K562 (cell line): ENCODE results near the gene CYTH4. TPM values are rescaled to one million over a fixed set of nuclear protein-coding genes. Genes with fewer than 3 reads are reported as not detected.

Source experiments
- ATAC-seq: fragments of 200-7000 bp; cut with Tn5 transposase; 3 replicates; pipeline ENCODE4 v1.9.1; 2020; ENCODE audit warnings: moderate library complexity
- BruUV-seq: library from RNA; stranded (reverse); fragments of 400-500 nt; replicated peaks from 2 replicates; lab custom pipeline; 2021; lab: Mats Ljungman, UMichigan
- CTCF ChIA-PET: fragments of 300-600 bp; formaldehyde crosslinking; extraction: SDS; loops from one replicate; lab custom pipeline; 2021; ENCODE audit warnings: low intra/inter-chr PET ratio; lab: Yijun Ruan, JAX
- POLR2A ChIA-PET: fragments of 300-600, 350-650 bp; sonication (Branson Sonifier 250); formaldehyde crosslinking; extraction: SDS; loops from one replicate; lab custom pipeline; 2021; ENCODE audit warnings: antibody characterized with exemption, inconsistent platforms; lab: Yijun Ruan, JAX
- DNase-seq, 4 experiments: peaks; one replicate each; pipeline versions ENCODE4 v3.0.0 to v3.0.0-alpha.2; 2011 to 2018; ENCODE audit warnings: low spot score in 3 of 4, mixed read lengths in 3 of 4; ENCODE audit errors: extremely low read depth in 1 of 4
- FAIRE-seq: peaks from 2 replicates; lab custom pipeline; 2011; peaks lifted over from hg19 to GRCh38; lab: Jason Lieb, UNC
- H2AFZ ChIP-seq: 2 replicates; pipeline ENCODE4 v1.6.0; 2011; ENCODE audit warnings: low read depth, low read length, control low read depth, inconsistent platforms
- H3K27ac ChIP-seq: fragments of 200-600 bp; 3 replicates; pipeline ENCODE4 v1.8.0; 2011; ENCODE audit warnings: low read depth, mild to moderate bottlenecking, control low read depth, inconsistent platforms, low read length, moderate library complexity, mixed read lengths; ENCODE audit errors: extremely low read depth
- H3K27me3 ChIP-seq, 2 experiments: fragments of 300-600 bp in 1 of 2; 2 replicates in 1 of 2; 3 replicates in 1 of 2; pipeline versions ENCODE4 v1.6.0 to v1.8.0; 2011; ENCODE audit warnings: inconsistent platforms in 2 of 2, low read length in 2 of 2, mild to moderate bottlenecking in 1 of 2, mixed read lengths in 1 of 2, moderate library complexity in 1 of 2; ENCODE audit not compliant: control insufficient read depth in 2 of 2, insufficient read depth in 2 of 2
- H3K36me3 ChIP-seq: fragments of 300-600 bp; 3 replicates; pipeline ENCODE4 v1.8.0; 2011; ENCODE audit warnings: mild to moderate bottlenecking, low read length, inconsistent platforms; ENCODE audit not compliant: control insufficient read depth, insufficient read depth
- H3K4me1 ChIP-seq, 2 experiments: fragments of 200-600 bp in 1 of 2; replicated peaks in 1 of 2; 2 replicates in 1 of 2; 3 replicates in 1 of 2; pipeline versions ENCODE4 v1.5.1 to v1.8.0; 2011; ENCODE audit warnings: inconsistent platforms in 2 of 2, low read length in 2 of 2, mild to moderate bottlenecking in 1 of 2, mixed read lengths in 1 of 2, moderate library complexity in 1 of 2; ENCODE audit not compliant: control insufficient read depth in 2 of 2, insufficient read depth in 2 of 2
- H3K4me2 ChIP-seq: 2 replicates; pipeline ENCODE4 v1.6.1; 2011; ENCODE audit warnings: low read length, control low read depth, inconsistent platforms, mixed read lengths; ENCODE audit not compliant: insufficient read depth
- H3K4me3 ChIP-seq: fragments of 200-600 bp; sonication (generic), shearing (Covaris generic); 2 replicates; pipeline ENCODE4 v1.5.1; 2016; ENCODE audit warnings: control low read depth, inconsistent platforms
- H3K79me2 ChIP-seq: fragments of 200-600 bp; 3 replicates; pipeline ENCODE4 v1.8.0; 2011; ENCODE audit warnings: low read length, inconsistent platforms; ENCODE audit not compliant: control insufficient read depth, insufficient read depth
- H3K9ac ChIP-seq, 2 experiments: 2 replicates each; pipeline versions ENCODE4 v1.6.0 to v1.6.1; 2011; ENCODE audit warnings: low read depth in 2 of 2, low read length in 2 of 2, control low read depth in 1 of 2, inconsistent platforms in 1 of 2, mild to moderate bottlenecking in 1 of 2, mixed read lengths in 1 of 2; ENCODE audit not compliant: insufficient read depth in 1 of 2
- H3K9me1 ChIP-seq: one replicate; pipeline ENCODE4 v1.6.0; 2011; ENCODE audit warnings: inconsistent platforms, mild to moderate bottlenecking, low read length, moderate library complexity; ENCODE audit not compliant: control insufficient read depth, insufficient read depth
- H3K9me3 ChIP-seq: replicated peaks from 2 replicates; pipeline ENCODE4 v1.5.1; 2011; ENCODE audit warnings: low read depth, low read length, inconsistent platforms; ENCODE audit not compliant: control insufficient read depth, insufficient read depth
- H4K20me1 ChIP-seq: replicated peaks from 2 replicates; pipeline ENCODE4 v1.6.1; 2011; ENCODE audit warnings: low read length, inconsistent platforms, mixed read lengths; ENCODE audit not compliant: control insufficient read depth, insufficient read depth
- CHD1 ChIP-seq: fragments of 200-600 bp; sonication (generic); IDR thresholded peaks from one replicate; pipeline ENCODE4 v1.6.1; 2012; ENCODE audit warnings: mild to moderate bottlenecking, moderate library complexity, low read length, inconsistent platforms
- JUND ChIP-seq, 2 experiments: IDR thresholded peaks; 2 replicates in 1 of 2; 3 replicates in 1 of 2; pipeline ENCODE4 v1.6.1; 2011; ENCODE audit warnings: borderline replicate concordance in 2 of 2, low read depth in 2 of 2, low read length in 2 of 2, improper control_type of control experiment in 1 of 2, missing biosample characterization in 1 of 2, missing genetic modification characterization in 1 of 2, missing genetic modification reagents in 1 of 2
- NRF1 ChIP-seq, 2 experiments: fragments of 450-650 bp; IDR thresholded peaks in 1 of 2; conservative IDR thresholded peaks in 1 of 2; 2 replicates each; pipeline ENCODE4 v1.6.1; 2014; ENCODE audit warnings: mild to moderate bottlenecking in 2 of 2
- ZFP36 ChIP-seq: fragments of 150-350 bp; IDR thresholded peaks from 2 replicates; pipeline ENCODE4 v1.6.1; 2018; ENCODE audit warnings: low read length, low read depth; ENCODE audit not compliant: partially characterized antibody
- WGBS: fragments of 100-300 bp; shearing (Covaris generic); methylation state at CpG from one replicate; pipeline ENCODE4 v1.1.6; 2016; ENCODE audit warnings: low coverage, mixed read lengths; ENCODE audit not compliant: insufficient coverage; ENCODE audit errors: missing lambda C conversion rate; 5-methylcytosine and 5-hydroxymethylcytosine counted together
- in situ Hi-C: fragments of 300-500 bp; cut with MboI; formaldehyde crosslinking; loops from 4 replicates; pipeline ENCODE4 v1.15.0; 2018; ENCODE audit warnings: inconsistent platforms, mixed read lengths
- intact Hi-C: fragments of 100-400 bp; cut with micrococcal nuclease; formaldehyde crosslinking; loops from 2 replicates; pipeline ENCODE4 v1.14.2; 2022
- polyA plus RNA-seq, 8 experiments: library from polyadenylated mRNA; depleted of rRNA in 4 of 8; stranded (reverse) in 5 of 8; unstranded in 3 of 8; fragments of >200 nt; fragmentation: Nextera tagmentation in 2 of 8; fragmentation: Illumina TruSeq in 1 of 8; extraction: Ambion mirVana in 2 of 8; extraction: Trizol in 1 of 8; gene quantifications; 2 replicates each; pipeline versions ENCODE4 v1.2.1 to v1.2.3, GENCODE V29; 2011 to 2014; ENCODE audit warnings: inconsistent platforms in 1 of 8, missing spikeins in 1 of 8
- total RNA-seq, 7 experiments: library from RNA; depleted of rRNA in 6 of 7; stranded (reverse); fragments of >200 nt in 6 of 7; fragmentation: Illumina TruSeq in 2 of 7; extraction: Trizol in 2 of 7; gene quantifications; 2 replicates each; pipeline versions ENCODE4 v1.2.1 to v1.2.3, GENCODE V29; 2011 to 2021; ENCODE audit warnings: low replicate concordance in 1 of 7
- TF ChIP-seq, protein P1 (sequence below): fragments of 250-450 bp; sonication (Bioruptor Pico); IDR thresholded peaks from 2 replicates; pipeline ENCODE4 v1.5.0; 2021

Gene CYTH4
- total and polyA plus RNA-seq, 9 of the 15 experiments (the other 6 are each of a cell fraction or from before 2014, with no cell fraction given), result 0.03 to 2.0 (median 0.61) TPM; not detected in 1

- intact Hi-C loops, result loop anchor here (2.0 kb wide), 2 partner anchors 50 to 112 kb away; no protein-coding TSS in a partner anchor
- BruUV-seq, result no TSS peak
- Histone ChIP-seq H3K9ac (no peak overlapping the region), H3K27me3 (peaks cover 0 to 17% of the 10 kb centered on the region in 2 experiments; a peak in 2 of 5 replicates), H3K36me3 (no peaks in the 10 kb centered on the region), H3K9me3 (no peaks in the 10 kb centered on the region), H3K9me1 (no peaks in the 10 kb centered on the region), H3K4me2 (no peak overlapping the region), H3K4me1 (no peaks in the 10 kb centered on the region; a peak in 2 of 5 replicates), H2AFZ (no peak overlapping the region), H3K4me3 (no peak overlapping the region), H3K27ac (no peak overlapping the region), H4K20me1 (0 out of 2 replicates have a peak, but pooled peaks cover 5% of the 10 kb centered on the region), H3K79me2 (no peaks in the 10 kb centered on the region)
- WGBS, result 5% methylated on average over 4 of the region's 6 CpGs
- FAIRE-seq (no peak), DNase-seq (no peak), ATAC-seq (no peak)
- CTCF ChIA-PET, result interaction anchor here (1.9 kb wide), 1 partner anchor 141 kb away, joined by 16 read pairs; no protein-coding TSS in a partner anchor
- TF ChIP-seq ZFP36, result peak; percentile 54
- TF ChIP-seq, protein P1, sequence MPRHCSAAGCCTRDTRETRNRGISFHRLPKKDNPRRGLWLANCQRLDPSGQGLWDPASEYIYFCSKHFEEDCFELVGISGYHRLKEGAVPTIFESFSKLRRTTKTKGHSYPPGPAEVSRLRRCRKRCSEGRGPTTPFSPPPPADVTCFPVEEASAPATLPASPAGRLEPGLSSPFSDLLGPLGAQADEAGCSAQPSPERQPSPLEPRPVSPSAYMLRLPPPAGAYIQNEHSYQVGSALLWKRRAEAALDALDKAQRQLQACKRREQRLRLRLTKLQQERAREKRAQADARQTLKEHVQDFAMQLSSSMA (CRISPR knock-in tag), result no peak
- POLR2A ChIA-PET, result interaction anchor here (0.6 kb wide), 1 partner anchor 74 kb away, joined by 3 read pairs; no protein-coding TSS in a partner anchor
- in situ Hi-C loops, result no loop called here
These were observed 34.1 kb downstream of the CYTH4 start for GRCh38 chr22:37316405-37316804.

- Histone ChIP-seq H3K9me3 (no peaks in the 10 kb centered on the region), H3K4me1 (no peaks in the 10 kb centered on the region; a peak in 2 of 5 replicates), H3K4me3 (no peak overlapping the region), H3K9ac (no peak overlapping the region), H3K27ac (no peak overlapping the region), H2AFZ (no peak overlapping the region), H3K4me2 (no peak overlapping the region), H3K9me1 (no peaks in the 10 kb centered on the region), H3K27me3 (peaks cover 0 to 20% of the 10 kb centered on the region in 2 experiments; a peak in 2 of 5 replicates), H3K79me2 (no peaks in the 10 kb centered on the region), H4K20me1 (0 out of 2 replicates have a peak, but pooled peaks cover 5% of the 10 kb centered on the region), H3K36me3 (no peaks in the 10 kb centered on the region)
- in situ Hi-C loops, result no loop called here
- intact Hi-C loops, result loop anchor here (1.0 to 2.0 kb wide), 3 partner anchors 50 to 140 kb away; no protein-coding TSS in a partner anchor
- ChIA-PET POLR2A (no interaction called here), CTCF (interaction anchor here (0.7 to 1.9 kb wide), 2 partner anchors 138 to 140 kb away, joined by 3 to 16 read pairs; no protein-coding TSS in a partner anchor)
- peak; percentile 92 for FAIRE-seq
- no TSS peak for BruUV-seq
- DNase-seq, result peak; percentile 75 to 81 (median 76)
- peak; percentile 97 for ATAC-seq
- 22% methylated on average over 8 of the region's 11 CpGs for WGBS
- TF ChIP-seq JUND (IDR thresholded peaks at IDR 0.05; ENCODE audit: borderline replicate concordance, low read depth, low read length), result 0 out of 2 replicates have a peak, but pooled peaks have one; percentile 42
- no peak; the same call in 2 of the 3 replicates for TF ChIP-seq JUND (tag; IDR thresholded peaks at IDR 0.05; ENCODE audit: borderline replicate concordance, low read depth, low read length)
- TF ChIP-seq CHD1, result no peak
- TF ChIP-seq NRF1 (conservative IDR thresholded peaks at IDR 0.05 in 1 of 2, IDR thresholded peaks at IDR 0.05 in 1 of 2), result 0 out of 4 replicates have a peak, but pooled peaks of 1 of the 2 experiments have one; percentile 18
These were observed 34.6 kb downstream of the CYTH4 start for GRCh38 chr22:37316875-37317371.
